ENCODE data around the gene SMAD3. TPM values are rescaled to one million over a fixed set of nuclear protein-coding genes. Genes with fewer than 3 reads are reported as not detected.

Gene SMAD3
- total RNA-seq, 1 experiment from 2014 or later: 54.8 TPM

- Mint-ChIP-seq H3K4me1 (ENCODE audit: low read depth, unreplicated experiment) (peaks cover 81% of the 10 kb centered on the region), H3K4me3 (ENCODE audit: unreplicated experiment) (no peak overlapping the region), H3K36me3 (ENCODE audit: insufficient read depth, unreplicated experiment) (peaks cover 37% of the 10 kb centered on the region), H3K9me3 (ENCODE audit: unreplicated experiment) (no peaks in the 10 kb centered on the region), H3K27ac (ENCODE audit: unreplicated experiment) (peak overlapping the region; percentile 91), H3K27me3 (ENCODE audit: insufficient read depth, unreplicated experiment) (no peaks in the 10 kb centered on the region)
- TF ChIP-seq CTCF (IDR thresholded peaks at IDR 0.05; ENCODE audit: insufficient read depth in 1 of 2, low read depth in 1 of 2, low read length in 1 of 2, severe bottlenecking in 1 of 2, unreplicated experiment in 1 of 2): no peak
- peaks cover 70% of the 10 kb centered on the region for H3K4me1 ChIP-seq
- CTCF ChIA-PET: no interaction called here
- no peaks in the 10 kb centered on the region for H3K9me3 ChIP-seq
- BruUV-seq (replicated peaks): no TSS peak
- no peak overlapping the region for H3K4me3 ChIP-seq (ENCODE audit: low read depth, low read length)
- intact Hi-C loops (cut with micrococcal nuclease; ENCODE audit: unreplicated experiment): no loop called here
- H3K27me3 ChIP-seq (replicated peaks; ENCODE audit: control insufficient read depth, insufficient read depth, low read length): no peaks in the 10 kb centered on the region
- POLR2A ChIA-PET: no interaction called here
- H3K36me3 ChIP-seq (ENCODE audit: control insufficient read depth, insufficient read depth, low read length): no peaks in the 10 kb centered on the region
- no peak for DNase-seq
These were observed 71.9 kb downstream of the SMAD3 start for GRCh38 chr15:67137319-67137718.

- no peak for TF ChIP-seq CTCF (IDR thresholded peaks at IDR 0.05; ENCODE audit: insufficient read depth in 1 of 2, low read depth in 1 of 2, low read length in 1 of 2, severe bottlenecking in 1 of 2, unreplicated experiment in 1 of 2)
- DNase-seq: no peak
- H3K4me3 ChIP-seq (ENCODE audit: low read depth, low read length): no peak overlapping the region
- peaks cover 79% of the 10 kb centered on the region for H3K4me1 Mint-ChIP-seq (ENCODE audit: low read depth, unreplicated experiment)
- intact Hi-C loops (cut with micrococcal nuclease; ENCODE audit: unreplicated experiment): no loop called here
- no peaks in the 10 kb centered on the region for H3K27me3 Mint-ChIP-seq (ENCODE audit: insufficient read depth, unreplicated experiment)
- no TSS peak for BruUV-seq (replicated peaks)
- no peaks in the 10 kb centered on the region for H3K36me3 ChIP-seq (ENCODE audit: control insufficient read depth, insufficient read depth, low read length)
- H3K36me3 Mint-ChIP-seq (ENCODE audit: insufficient read depth, unreplicated experiment): peaks cover 36% of the 10 kb centered on the region
- H3K27me3 ChIP-seq (replicated peaks; ENCODE audit: control insufficient read depth, insufficient read depth, low read length): no peaks in the 10 kb centered on the region
- H3K4me1 ChIP-seq: peaks cover 62% of the 10 kb centered on the region
- H3K9me3 Mint-ChIP-seq (ENCODE audit: unreplicated experiment): no peaks in the 10 kb centered on the region
- CTCF ChIA-PET: interaction anchor here (0.6 kb wide), 1 partner anchor 192 kb away, joined by 3 read pairs; no protein-coding TSS in a partner anchor
- H3K27ac Mint-ChIP-seq (ENCODE audit: unreplicated experiment): peak overlapping the region; percentile 91
- H3K9me3 ChIP-seq: no peaks in the 10 kb centered on the region
- no peak overlapping the region for H3K4me3 Mint-ChIP-seq (ENCODE audit: unreplicated experiment)
- POLR2A ChIA-PET: no interaction called here
These were observed 72.8 kb downstream of the SMAD3 start for GRCh38 chr15:67137951-67138848.

GRCh38 chr15:67138891-67139855 lies 73.8 kb downstream of the SMAD3 start:
- peaks cover 33% of the 10 kb centered on the region for H3K36me3 Mint-ChIP-seq (ENCODE audit: insufficient read depth, unreplicated experiment)
- no peaks in the 10 kb centered on the region for H3K9me3 ChIP-seq
- peaks cover 52% of the 10 kb centered on the region for H3K4me1 ChIP-seq
- DNase-seq: no peak
- H3K36me3 ChIP-seq (ENCODE audit: control insufficient read depth, insufficient read depth, low read length): no peaks in the 10 kb centered on the region
- BruUV-seq (replicated peaks): no TSS peak
- no peaks in the 10 kb centered on the region for H3K27me3 ChIP-seq (replicated peaks; ENCODE audit: control insufficient read depth, insufficient read depth, low read length)
- intact Hi-C loops (cut with micrococcal nuclease; ENCODE audit: unreplicated experiment): no loop called here
- H3K4me1 Mint-ChIP-seq (ENCODE audit: low read depth, unreplicated experiment): peaks cover 72% of the 10 kb centered on the region
- H3K27me3 Mint-ChIP-seq (ENCODE audit: insufficient read depth, unreplicated experiment): no peaks in the 10 kb centered on the region
- H3K9me3 Mint-ChIP-seq (ENCODE audit: unreplicated experiment): no peaks in the 10 kb centered on the region
- H3K4me3 Mint-ChIP-seq (ENCODE audit: unreplicated experiment): no peak overlapping the region
- ChIA-PET CTCF (no interaction called here), POLR2A (no interaction called here)
- H3K4me3 ChIP-seq (ENCODE audit: low read depth, low read length): no peak overlapping the region
- no peak for TF ChIP-seq CTCF (IDR thresholded peaks at IDR 0.05; ENCODE audit: insufficient read depth in 1 of 2, low read depth in 1 of 2, low read length in 1 of 2, severe bottlenecking in 1 of 2, unreplicated experiment in 1 of 2)
- no peak overlapping the region for H3K27ac Mint-ChIP-seq (ENCODE audit: unreplicated experiment)
